Activated CD8-positive, alpha-beta memory T cell treated with anti-CD3 and anti-CD28 coated beads, Interleukin-2, amount 50 U/mL, for 24 hours (primary cell): ENCODE measurements around the gene CHURC1.

Experiments used
- DNase-seq: peaks from one replicate; pipeline ENCODE4 v3.0.0-alpha.2; 2020; ENCODE audit errors: extremely low read depth

CHURC1 gene

DNA sequence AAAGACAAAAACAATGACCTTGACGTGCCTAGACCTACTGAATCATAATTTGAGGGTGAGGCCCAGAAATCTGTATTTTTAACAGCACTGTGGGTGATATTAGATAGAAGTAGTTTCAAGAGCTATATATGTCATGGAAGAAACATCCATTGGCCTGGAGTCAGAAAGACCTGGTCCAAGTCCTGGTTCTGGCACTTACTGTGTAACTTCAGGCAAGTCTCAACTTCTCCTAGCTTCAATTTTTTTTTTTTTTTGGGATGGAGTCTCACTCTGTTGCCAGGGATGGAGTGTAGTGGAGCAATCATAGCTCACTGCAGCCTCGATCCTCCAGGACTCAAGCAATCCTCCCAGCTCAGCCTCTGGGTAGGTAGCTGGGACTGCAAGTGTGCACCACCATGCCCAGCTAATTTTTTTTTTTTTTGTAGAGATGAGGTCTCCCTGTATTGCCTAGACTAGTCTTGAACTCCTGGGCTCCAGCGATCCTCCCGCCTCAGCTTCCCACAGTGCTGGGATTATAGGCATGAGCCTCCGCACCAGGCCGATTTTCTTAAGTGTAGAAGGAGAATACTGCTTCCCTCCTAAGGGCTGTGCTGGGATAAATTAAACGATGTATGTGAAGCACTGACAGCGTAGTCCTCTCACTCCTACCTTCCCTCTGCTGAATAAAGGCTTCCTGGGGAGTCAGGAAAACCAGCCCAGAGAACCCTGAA is 42.6 kb downstream of the CHURC1 start:
- no peak for DNase-seq

DNA sequence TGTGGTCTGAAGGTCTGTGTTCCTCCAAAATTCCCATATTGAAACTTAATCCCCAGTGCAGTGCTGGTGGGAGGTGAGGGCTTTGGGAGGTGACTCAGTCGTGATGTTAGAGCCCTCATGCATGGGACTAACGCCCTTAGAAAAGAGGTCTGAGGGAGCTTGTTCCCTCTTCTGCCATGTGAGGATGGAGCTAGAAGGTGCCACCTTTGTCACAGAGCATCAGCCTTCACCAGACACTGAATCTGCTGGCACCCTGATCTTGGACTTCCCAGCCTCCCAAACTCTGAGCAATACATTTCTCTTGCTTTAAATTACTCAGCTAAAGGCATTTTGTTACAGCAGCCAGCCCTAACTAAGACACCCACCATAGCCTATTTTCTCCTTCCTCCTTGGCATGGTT is 43.9 kb downstream of the CHURC1 start:
- no peak for DNase-seq

DNA sequence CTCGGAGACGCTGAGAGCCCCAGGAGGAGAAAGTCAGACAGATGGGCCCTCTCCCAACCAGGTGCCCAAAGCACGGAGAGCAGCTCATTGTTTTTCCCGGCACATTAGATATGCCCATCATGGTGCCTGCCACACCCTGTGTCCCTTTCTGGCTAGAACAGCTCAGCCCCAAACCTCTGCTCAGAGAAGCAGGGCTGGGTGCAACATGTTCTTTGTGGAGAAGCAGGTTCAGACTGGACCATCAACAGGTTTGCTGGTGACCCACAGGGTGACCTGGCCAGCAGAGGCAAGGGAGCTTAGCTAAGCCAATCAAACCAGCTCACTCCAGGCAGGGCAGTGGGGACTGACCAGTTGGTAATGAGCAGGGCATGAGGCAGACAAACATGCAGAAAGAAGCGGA is 44.5 kb downstream of the CHURC1 start:
- DNase-seq, result no peak

DNA sequence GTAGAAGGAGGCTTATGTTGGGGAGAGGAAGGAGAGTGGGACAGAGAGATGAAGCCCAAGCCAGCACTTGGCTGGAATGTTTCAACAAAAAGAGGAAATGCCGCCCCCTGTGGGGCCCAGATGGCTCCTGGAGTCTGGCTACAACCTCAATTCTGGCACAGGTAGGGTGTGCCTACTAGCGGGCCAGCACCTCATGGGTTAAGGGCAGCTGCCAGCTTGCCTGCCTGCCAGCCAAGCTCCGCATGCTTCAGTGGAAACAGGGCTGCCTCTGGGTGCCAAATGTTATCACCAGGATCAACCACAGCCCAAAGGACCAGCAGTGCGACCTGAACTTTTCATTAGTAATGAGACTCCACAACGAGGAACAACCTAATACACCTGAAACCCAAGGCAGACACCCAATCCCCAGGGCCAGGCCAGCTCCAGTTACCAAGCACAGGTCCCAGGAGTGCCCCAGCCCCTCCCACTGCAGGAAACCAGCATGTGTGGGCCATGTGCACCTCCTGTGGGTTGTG is 46.6 kb downstream of the CHURC1 start:
- DNase-seq, result no peak

DNA sequence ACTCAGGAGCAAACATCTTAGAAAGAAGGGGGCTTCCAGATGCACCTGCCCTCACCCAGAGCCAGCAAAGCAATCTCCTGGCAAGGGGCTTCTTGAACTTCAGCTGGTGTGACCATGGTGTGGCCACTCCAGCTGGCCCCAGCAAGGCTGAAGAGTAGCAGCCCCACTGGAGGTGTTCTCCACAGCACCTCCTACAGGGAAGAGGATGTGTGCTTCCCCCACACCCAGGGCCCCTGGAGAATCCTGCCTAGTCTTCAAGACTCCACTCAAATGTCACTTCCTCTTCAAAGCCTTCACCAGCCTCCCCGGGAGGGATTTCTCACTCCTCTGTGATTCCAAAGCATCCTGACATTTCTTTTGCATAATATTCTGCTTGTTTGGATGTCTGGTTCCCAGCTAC is 49.4 kb downstream of the CHURC1 start:
- no peak for DNase-seq

DNA sequence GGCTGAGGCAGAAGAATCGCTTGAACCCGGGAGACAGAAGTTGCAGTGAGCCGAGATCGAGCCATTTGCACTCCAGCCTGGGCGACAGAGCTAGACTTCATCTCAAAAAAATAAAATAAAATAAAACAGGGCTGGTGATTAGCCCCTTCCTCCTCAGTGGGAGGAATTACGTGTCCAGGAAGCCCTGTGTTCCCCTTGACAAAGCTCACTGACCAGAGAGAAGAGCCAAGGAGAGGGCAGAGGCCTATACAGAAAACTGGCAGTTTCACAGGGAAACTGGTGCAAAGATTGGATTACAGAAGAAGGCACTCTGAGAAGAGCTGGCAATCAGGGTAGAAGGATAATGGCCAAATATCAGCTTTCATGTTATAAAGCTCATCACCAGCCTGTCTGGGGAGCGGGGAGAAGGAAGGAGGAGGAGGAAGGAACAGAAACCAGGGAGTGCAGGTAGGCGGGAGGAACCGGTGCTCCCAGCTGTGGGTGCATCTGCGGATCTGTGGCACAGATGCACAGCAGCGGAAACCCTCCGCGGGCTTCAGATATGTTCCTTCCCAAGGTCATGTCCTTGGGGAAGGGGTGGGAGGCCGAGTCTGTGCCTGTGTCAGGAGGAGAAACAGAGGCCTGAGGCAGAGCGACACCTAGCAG is 51.2 kb downstream of the CHURC1 start:
- no peak for DNase-seq

DNA sequence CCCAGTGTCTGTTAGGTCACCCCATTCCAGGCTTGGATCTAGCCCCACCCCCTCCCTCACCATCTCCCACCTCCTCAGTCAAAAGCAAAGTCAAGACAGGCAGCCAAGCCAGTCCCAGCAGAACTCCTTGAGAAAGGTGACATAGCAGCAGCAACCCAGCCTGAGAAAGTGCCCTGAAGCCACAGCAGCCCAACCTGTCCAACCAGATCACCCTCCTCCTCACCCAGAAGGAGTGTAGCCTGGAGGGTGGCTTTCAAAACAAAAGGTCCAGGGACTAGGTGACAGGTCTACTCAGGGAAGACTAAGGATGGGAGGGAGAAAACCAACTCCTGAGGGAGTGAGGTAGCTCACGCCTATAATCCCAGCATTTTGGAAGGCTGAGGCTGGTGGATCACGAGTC is 52.7 kb downstream of the CHURC1 start:
- no peak for DNase-seq

DNA sequence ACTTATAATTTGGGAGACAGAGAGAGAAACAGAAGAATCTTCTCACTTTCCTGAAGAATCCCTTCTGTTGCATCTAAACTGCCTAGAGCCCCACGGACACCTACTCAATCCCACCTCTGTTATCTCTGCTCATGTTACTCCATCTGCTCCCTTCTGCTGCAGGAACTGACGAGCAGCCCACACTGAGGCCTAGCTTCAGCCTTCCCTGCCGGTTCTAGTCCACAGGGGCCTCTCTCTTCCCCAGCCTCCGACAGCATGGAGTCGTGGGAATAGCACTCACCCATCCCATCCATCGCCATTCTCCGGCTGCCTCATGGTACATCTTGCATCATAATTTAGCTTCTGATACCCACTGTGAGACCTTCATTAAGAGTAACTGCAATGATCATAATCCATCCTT is 53.9 kb downstream of the CHURC1 start:
- no peak for DNase-seq

DNA sequence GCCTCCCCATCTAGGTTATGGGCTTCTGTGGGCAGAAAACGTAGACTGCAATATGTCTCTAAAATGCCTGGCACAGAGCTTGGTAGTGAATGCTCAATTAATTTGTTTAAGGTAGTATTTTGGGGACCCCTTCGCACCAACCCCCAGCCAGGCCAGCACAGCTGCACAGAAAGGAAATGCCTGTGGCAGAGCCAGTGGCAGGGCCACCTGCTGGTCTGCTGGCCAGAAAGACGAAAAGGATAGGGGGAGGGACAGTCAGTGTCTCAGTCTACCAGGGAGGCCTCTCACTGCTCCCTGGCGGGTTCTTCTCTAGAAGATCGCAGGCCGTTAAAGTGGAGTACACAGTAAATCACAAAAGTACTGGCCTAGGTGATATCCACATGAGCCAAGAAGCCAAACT is 54.4 kb downstream of the CHURC1 start:
- DNase-seq, result no peak

DNA sequence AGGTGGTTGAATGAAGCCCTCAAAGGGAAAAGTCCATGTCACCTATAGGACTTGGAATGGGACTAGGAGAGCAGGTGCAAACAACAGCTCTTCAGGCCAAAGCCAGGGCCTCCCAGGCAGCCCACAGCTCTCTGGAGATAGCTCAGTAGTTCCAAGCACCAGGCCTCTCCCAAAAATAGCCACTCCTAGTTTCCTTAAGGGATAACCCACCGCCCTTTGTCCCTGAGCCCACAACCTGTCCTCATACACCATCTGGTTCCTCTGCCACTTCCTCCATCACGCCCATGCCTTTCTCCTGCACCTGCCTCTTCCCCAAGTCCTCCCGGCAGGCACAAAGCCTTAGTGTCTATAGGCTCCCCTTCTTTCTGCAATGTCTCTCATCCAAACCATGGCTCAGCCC is 55.8 kb downstream of the CHURC1 start:
- DNase-seq, result no peak

DNA sequence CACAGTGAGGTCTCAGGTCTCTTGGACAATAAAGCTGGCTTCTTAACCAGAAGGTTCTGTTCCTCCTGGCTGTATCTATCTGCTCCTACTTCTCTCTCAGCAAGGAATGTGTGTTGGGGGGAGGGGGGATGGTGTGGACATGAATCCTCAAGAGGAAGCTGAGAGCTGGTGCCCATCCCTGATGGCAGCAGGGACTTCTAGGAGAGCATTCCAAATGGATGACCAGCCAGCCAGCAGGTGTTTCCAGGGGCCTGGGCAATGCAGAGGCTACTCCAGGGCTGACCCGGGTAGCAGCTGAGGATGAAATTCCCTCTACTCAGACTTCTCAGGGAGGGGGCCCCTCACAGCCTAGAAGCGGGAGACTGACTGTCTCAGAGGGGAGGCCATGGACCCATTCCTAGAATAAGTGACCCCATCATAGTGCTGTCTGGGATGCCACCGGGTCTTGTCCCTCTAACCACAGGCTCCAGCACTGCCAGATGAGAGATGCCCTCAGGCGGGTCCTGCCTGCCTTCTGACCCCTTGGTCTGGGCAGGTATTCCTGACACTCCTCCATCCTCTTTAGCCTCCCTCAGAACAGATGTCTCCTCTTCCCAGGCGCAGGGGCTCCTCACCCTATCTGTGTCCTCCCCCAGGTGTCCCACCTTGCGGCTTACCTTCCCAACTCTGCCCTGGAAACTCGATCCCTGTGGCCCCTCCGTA is 56.7 kb downstream of the CHURC1 start:
- DNase-seq, result no peak

DNA sequence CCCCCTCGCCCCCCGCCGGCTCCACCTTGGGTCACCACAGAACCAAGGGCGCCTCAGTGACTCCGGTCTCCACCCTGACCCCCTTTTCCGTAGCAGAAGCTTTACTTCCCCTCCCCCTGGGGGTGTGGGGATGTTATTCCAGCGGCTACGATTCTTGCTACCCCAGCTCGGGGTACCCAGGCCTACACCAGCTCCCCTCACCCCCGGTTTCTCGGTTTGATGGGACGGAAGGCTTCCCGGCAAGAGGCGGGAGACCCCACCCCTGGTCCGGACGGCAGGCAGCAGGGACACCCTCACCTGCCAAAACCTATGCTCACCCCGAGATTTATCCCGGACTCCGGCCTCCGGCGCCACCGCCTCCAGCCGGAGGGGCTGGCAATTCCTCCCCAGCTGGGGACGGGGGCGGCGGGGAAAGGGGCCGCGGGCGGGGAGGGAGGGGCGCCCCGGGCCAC is 57.3 kb downstream of the CHURC1 start:
- DNase-seq, result no peak

DNA sequence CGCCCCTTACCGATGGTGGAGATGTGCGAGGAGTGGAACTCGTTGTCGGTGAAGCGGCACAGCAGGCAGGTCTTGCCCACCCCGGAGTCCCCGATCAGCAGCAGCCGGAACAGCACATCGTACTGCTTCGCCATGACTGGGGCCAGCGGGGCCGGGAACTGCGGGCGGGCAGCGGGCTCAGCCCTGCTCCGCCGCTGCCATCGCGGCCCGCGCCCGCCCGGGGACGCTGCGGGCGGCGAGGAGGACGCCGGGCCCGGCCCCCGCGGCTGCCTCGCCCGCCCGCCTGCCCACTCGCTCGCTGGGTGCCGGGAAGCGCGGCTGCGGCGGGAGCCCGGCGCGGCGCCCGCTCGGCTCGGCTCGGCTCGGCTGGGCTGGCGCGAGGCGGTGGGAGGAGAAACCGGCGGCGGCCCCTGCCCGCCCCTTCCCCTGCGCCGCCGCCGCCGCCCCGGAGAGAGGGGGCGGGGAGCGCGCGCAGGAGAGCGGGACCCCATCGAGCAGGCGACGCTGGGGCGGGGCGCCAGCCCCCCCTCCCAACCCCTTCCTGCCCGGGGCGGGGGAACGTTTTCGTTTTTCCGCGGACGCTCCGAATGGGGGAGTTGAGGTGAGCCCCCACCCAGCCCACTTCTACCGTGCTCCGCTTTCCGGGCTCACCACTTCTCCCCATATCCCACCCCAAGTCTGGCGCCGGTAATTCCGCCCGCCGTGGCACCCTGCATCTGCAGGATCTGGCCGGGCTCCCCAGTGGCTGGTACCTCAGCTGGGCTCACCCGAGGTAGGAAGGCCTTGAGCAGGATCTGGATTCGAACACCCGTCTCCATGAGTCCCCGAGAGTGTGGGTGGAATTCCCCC is 57.9 kb downstream of the CHURC1 start, which contains the start of gene RAB15:
Gene RAB15 (minus strand): TSS at position 394 of the 849 bp plus-strand sequence. CDS start 260 bp downstream, at position 134.
- no peak for DNase-seq

DNA sequence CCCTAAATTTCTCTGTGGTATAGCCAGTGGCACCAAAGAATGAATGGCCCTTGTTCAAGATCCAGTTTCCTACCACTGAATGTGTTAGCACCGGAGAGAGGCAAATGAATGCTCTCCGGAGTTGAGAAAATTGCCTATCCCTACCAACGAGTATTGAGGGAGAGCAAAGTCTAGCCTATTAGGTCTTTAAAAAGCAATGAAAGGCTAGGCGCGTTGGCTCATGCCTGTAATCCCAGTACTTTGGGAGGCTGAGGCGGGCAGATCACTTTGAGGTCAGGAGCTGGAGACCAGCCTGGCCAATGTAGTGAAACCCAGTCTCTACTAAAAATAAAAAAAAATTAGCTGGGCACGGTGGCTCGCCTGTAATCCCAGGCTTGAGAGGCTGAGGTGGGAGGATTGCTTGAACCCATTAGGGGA is 58.8 kb downstream of the CHURC1 start:
- DNase-seq, result no peak

DNA sequence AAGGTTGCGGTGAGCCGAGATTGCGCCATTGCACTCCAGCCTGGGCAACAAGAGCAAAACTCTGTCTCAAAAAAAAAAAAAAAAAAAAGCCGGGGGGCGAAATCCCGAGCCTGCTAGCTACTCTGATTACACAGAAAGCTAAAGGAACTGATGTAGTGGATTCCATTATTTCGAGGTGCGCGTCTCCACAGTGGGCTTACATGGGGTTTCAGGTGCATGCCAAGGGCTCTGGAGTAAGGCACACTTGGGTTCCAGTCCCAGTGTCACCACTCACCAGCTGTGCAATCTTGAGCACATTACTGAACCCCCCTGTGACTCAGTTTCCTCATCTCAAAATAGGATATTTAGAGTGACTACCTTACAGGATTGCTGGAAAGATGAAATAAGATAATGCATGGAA is 59.6 kb downstream of the CHURC1 start:
- DNase-seq, result no peak

DNA sequence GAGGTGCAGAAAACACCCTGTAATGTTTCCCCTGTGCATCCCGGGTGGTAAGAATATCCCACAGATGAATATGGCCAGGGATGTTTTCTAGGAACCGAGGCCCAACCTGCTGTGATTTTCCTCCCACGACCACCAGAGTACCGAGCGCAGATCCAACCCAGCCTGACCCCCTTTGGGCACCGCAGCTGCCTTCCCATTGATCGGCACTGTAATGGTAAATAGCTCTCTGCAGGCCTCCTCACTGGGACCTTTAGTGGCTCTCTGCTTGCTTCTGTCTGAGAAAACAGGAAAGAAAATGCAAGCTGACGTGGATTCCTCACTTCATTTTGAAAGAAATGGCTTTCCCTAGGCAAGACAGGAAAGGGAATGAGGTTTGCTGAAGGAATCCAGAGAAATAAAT is 60.3 kb downstream of the CHURC1 start:
- DNase-seq, result no peak

DNA sequence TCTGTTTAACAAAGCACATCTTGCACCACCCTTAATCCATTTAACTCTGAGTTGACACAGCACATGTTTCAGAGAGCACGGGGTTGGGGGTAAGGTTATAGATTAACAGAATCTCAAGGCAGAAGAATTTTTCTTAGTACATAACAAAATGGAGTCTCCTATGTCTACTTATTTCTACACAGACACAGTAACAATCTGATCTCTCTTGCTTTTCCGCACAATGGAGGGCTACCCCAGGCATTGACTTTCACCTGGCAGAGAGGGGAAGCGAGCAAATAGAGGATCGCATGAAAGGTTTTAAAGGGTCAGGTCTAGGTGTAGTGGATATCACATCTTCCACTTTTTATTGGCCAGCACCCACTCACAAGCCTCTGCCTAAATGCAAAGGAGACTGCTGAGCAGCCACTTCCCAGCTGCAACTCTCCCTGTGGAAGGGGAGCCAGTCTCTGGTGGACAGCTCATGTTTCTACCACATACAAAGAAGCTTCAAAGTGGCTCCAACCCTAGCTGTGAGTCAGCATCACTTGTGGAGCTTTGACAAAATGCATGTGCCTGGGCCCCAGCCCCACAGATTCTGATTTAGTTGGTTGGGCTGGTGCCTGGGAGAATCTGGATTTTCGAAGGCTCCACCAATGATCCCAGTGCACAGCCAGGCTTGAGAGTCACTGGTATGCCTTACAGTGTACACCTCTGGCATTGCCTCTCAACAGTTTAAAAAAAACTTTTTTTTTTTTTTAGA is 65.2 kb downstream of the CHURC1 start:
- no peak for DNase-seq

DNA sequence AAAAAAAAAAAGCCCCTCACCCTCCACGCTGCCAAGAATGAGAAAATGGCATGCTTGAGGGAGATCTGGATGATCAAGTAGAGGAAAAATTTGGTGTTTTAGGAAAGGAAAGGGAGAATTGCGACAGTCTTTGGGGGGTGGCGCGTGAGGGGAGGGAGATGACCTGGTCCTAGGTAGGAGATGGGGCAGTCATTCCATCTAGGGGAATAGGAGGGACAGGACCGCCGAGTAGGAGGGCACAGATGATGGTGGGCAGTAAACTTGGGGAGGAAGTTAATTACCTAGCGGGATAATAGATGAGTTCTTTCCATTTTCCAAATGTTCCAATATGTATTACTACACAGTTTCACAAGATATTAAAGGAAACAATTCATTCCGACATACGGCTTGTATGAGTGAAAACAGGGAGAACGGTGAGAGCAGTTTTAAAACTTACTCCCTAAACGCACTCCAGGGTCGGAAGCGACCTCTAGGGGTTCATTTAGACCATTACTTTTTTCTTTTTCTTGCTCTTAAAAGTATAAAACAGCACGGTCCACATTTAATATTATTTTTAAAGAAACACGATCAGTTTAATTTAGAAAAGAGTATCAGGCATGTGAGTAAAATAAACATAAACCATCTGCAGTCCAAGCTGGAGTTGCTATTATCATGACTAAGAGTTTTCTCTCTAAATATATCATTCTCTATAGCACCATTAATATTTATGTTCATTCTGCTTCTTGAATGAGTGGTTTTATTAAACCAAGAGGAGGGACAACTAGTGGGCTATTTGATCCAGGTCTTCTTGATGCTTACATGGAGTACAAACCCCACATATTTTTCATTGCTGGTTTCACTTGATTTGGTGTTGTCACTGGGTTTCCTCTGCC is 69.4 kb downstream of the CHURC1 start:
- DNase-seq, result no peak
